HFFc6 (cell line): Measurements from ENCODE around the gene CD1B. TPM values are rescaled to one million over a fixed set of nuclear protein-coding genes. Genes with fewer than 3 reads are reported as not detected.
"Not testable (repeated sequence)": the region's sequence is repeated elsewhere in the genome, so short reads cannot be mapped to it uniquely, and the experiment has no call there.

Experiments used
- DNase-seq: peaks from one replicate; pipeline ENCODE4 v3.0.0-alpha.2; 2018
- H3K27ac Mint-ChIP-seq: 2 replicates; pipeline ENCODE4 v1.8.0; 2020; ENCODE audit warnings: mild to moderate bottlenecking, mixed read lengths
- H3K27me3 Mint-ChIP-seq: 2 replicates; pipeline ENCODE4 v1.8.0; 2021; ENCODE audit warnings: mild to moderate bottlenecking, moderate library complexity, mixed read lengths; ENCODE audit not compliant: insufficient read depth
- H3K36me3 Mint-ChIP-seq: 2 replicates; pipeline ENCODE4 v1.8.0; 2021; ENCODE audit warnings: low read depth, mixed read lengths
- H3K4me1 Mint-ChIP-seq: 2 replicates; pipeline ENCODE4 v1.8.0; 2020; ENCODE audit warnings: low read depth, mixed read lengths
- H3K4me3 Mint-ChIP-seq: 2 replicates; pipeline ENCODE4 v1.8.0; 2020; ENCODE audit warnings: mild to moderate bottlenecking, moderate library complexity, mixed read lengths
- H3K9me3 Mint-ChIP-seq: 2 replicates; pipeline ENCODE4 v1.8.0; 2020; ENCODE audit warnings: mild to moderate bottlenecking, mixed read lengths
- CTCF ChIP-seq: fragments of 200-600 bp; sonication (generic); IDR thresholded peaks from 2 replicates; pipeline ENCODE4 v1.5.0; 2021; ENCODE audit warnings: antibody characterized with exemption, mild to moderate bottlenecking
- total RNA-seq, 6 experiments: library from RNA; stranded (reverse); fragmentation: NEBNext Ultra II Directional; extraction: Animal tissue kit (Norgen Biotek cat#: 25700); gene quantifications; 2 replicates in 1 of 6; 3 replicates in 5 of 6; pipeline ENCODE4 v1.2.3, GENCODE V29; 2021

Gene CD1B
- total RNA-seq, 6 experiments from 2014 or later = not detected

- H3K9me3 Mint-ChIP-seq = peaks cover 23% of the 10 kb centered on the region
- TF ChIP-seq CTCF = no peak
- H3K36me3 Mint-ChIP-seq = no peaks in the 10 kb centered on the region
- H3K27ac Mint-ChIP-seq = no peak overlapping the region
- H3K4me1 Mint-ChIP-seq = no peaks in the 10 kb centered on the region
- H3K27me3 Mint-ChIP-seq = no peaks in the 10 kb centered on the region; the same call in 1 of the 2 replicates
- H3K4me3 Mint-ChIP-seq = no peak overlapping the region
- DNase-seq = no peak
Measured at GRCh38 chr1:158285756-158286241, 45.5 kb downstream of the CD1B start.

GRCh38 chr1:158283965-158284364 lies 47.4 kb downstream of the CD1B start:
- peaks cover 23% of the 10 kb centered on the region for H3K9me3 Mint-ChIP-seq
- H3K4me3 Mint-ChIP-seq = no peak overlapping the region
- H3K27ac Mint-ChIP-seq = no peak overlapping the region
- no peaks in the 10 kb centered on the region; the same call in 1 of the 2 replicates for H3K27me3 Mint-ChIP-seq
- no peaks in the 10 kb centered on the region for H3K4me1 Mint-ChIP-seq
- no peak for TF ChIP-seq CTCF
- no peaks in the 10 kb centered on the region for H3K36me3 Mint-ChIP-seq
- DNase-seq = no peak

GRCh38 chr1:158282421-158282820 lies 48.9 kb downstream of the CD1B start:
- H3K9me3 Mint-ChIP-seq = peaks cover 23% of the 10 kb centered on the region
- not testable (repeated sequence) for H3K4me1 Mint-ChIP-seq, H3K36me3 Mint-ChIP-seq, H3K27ac Mint-ChIP-seq, H3K27me3 Mint-ChIP-seq, H3K4me3 Mint-ChIP-seq, DNase-seq

Other genes starting within 250 kb of the CD1B start
- gene CD1D, start 150.6 kb downstream of the CD1B start, total RNA-seq = not detected
- not detected for gene CD1A, start 77.1 kb downstream of the CD1B start, total RNA-seq
- gene CD1C, start 41.6 kb downstream of the CD1B start, total RNA-seq = not detected
- gene CD1E, start 22.4 kb upstream of the CD1B start, total RNA-seq = not detected
- gene OR10T2, start 67.9 kb upstream of the CD1B start, total RNA-seq = not detected
- not detected for gene OR10K2, start 94.7 kb upstream of the CD1B start, total RNA-seq
- not detected for gene OR10K1, start 130.3 kb upstream of the CD1B start, total RNA-seq
- not detected for gene OR10R2, start 140.7 kb upstream of the CD1B start, total RNA-seq
- gene OR6Y1, start 222.9 kb upstream of the CD1B start, total RNA-seq = not detected
- gene OR6P1, start 239.0 kb upstream of the CD1B start, total RNA-seq = not detected
- not detected for gene OR10X1, start 248.4 kb upstream of the CD1B start, total RNA-seq